WTC11 (cell line): ENCODE results near the gene FAM89B. TPM values are rescaled to one million over a fixed set of nuclear protein-coding genes. Genes with fewer than 3 reads are reported as not detected.
A peak's percentile ranks its signal among the peaks of the same experiment; 100 is the strongest.

ENCODE experiments used
- ATAC-seq: fragments of 200-7000 bp; cut with Tn5 transposase; 2 replicates; pipeline ENCODE4 v1.10.0; 2021; ENCODE audit warnings: mild to moderate bottlenecking, moderate library complexity
- CTCF ChIA-PET: fragments of 300-600 bp; sonication (Branson Sonifier 250); formaldehyde crosslinking; loops from one replicate; lab custom pipeline; 2021; ENCODE audit warnings: antibody characterized with exemption; lab: Charles Lee
- POLR2A ChIA-PET: fragments of 350-600 bp; sonication (Branson Sonifier 250); formaldehyde crosslinking; loops from one replicate; lab custom pipeline; 2021; ENCODE audit warnings: antibody characterized with exemption; lab: Charles Lee
- DNase-seq: peaks from one replicate; pipeline ENCODE4 v3.0.0; 2021; ENCODE audit warnings: low spot score
- H3K27ac Mint-ChIP-seq: 2 replicates; pipeline ENCODE4 v1.8.0; 2021; ENCODE audit warnings: mixed read lengths
- H3K27me3 Mint-ChIP-seq: 2 replicates; pipeline ENCODE4 v1.8.0; 2021; ENCODE audit warnings: low read depth, mild to moderate bottlenecking, moderate library complexity, mixed read lengths
- H3K36me3 Mint-ChIP-seq: 2 replicates; pipeline ENCODE4 v1.8.0; 2021; ENCODE audit warnings: mixed read lengths
- H3K4me1 Mint-ChIP-seq: 2 replicates; pipeline ENCODE4 v1.8.0; 2022; ENCODE audit warnings: mixed read lengths
- H3K4me3 Mint-ChIP-seq: 2 replicates; pipeline ENCODE4 v1.8.0; 2021; ENCODE audit warnings: mild to moderate bottlenecking, moderate library complexity, mixed read lengths
- H3K9me3 Mint-ChIP-seq: 2 replicates; pipeline ENCODE4 v1.8.0; 2021; ENCODE audit warnings: mixed read lengths
- ETV6 ChIP-seq: sonication (generic); formaldehyde crosslinking; IDR thresholded peaks from 2 replicates; pipeline ENCODE4 v1.8.1; 2022; ENCODE audit warnings: mild to moderate bottlenecking, missing genetic modification reagents
- FOXJ3 ChIP-seq: sonication (generic); formaldehyde crosslinking; IDR thresholded peaks from 2 replicates; pipeline ENCODE4 v1.9.0; 2021; ENCODE audit warnings: missing genetic modification reagents, mild to moderate bottlenecking, borderline replicate concordance
- HMGA2 ChIP-seq: fragments of 250-450 bp; sonication (Bioruptor Pico); IDR thresholded peaks from 2 replicates; pipeline ENCODE4 v1.4.0; 2021; ENCODE audit warnings: mild to moderate bottlenecking, moderate library complexity
- MYBL2 ChIP-seq: sonication (generic); formaldehyde crosslinking; IDR thresholded peaks from 2 replicates; pipeline ENCODE4 v1.8.1; 2023; ENCODE audit warnings: mild to moderate bottlenecking, moderate library complexity, missing genetic modification reagents
- NFE2L1 ChIP-seq: sonication (generic); formaldehyde crosslinking; IDR thresholded peaks from 2 replicates; pipeline ENCODE4 v1.8.1; 2023; ENCODE audit warnings: missing genetic modification reagents
- OVOL2 ChIP-seq: fragments of 250-450 bp; sonication (Bioruptor Pico); IDR thresholded peaks from 2 replicates; pipeline ENCODE4 v1.9.0; 2021; ENCODE audit warnings: mild to moderate bottlenecking, borderline replicate concordance
- SOX15 ChIP-seq: fragments of 250-450 bp; sonication (Bioruptor Pico); IDR thresholded peaks from 2 replicates; pipeline ENCODE4 v1.9.0; 2021; ENCODE audit warnings: mild to moderate bottlenecking
- SP1 ChIP-seq: sonication (generic); formaldehyde crosslinking; conservative IDR thresholded peaks from 2 replicates; pipeline ENCODE4 v1.8.1; 2022; ENCODE audit warnings: missing genetic modification reagents
- TCF7 ChIP-seq: sonication (generic); formaldehyde crosslinking; IDR thresholded peaks from 2 replicates; pipeline ENCODE4 v1.8.0; 2022; ENCODE audit warnings: mild to moderate bottlenecking, low read depth, missing genetic modification reagents, moderate library complexity
- TEAD1 ChIP-seq: sonication (generic); formaldehyde crosslinking; IDR thresholded peaks from 2 replicates; pipeline ENCODE4 v1.8.0; 2022; ENCODE audit warnings: mild to moderate bottlenecking, missing genetic modification reagents
- ZNF121 ChIP-seq: sonication (generic); formaldehyde crosslinking; IDR thresholded peaks from 2 replicates; pipeline ENCODE4 v1.8.0; 2023; ENCODE audit warnings: missing genetic modification reagents
- ZNF138 ChIP-seq: sonication (generic); formaldehyde crosslinking; conservative IDR thresholded peaks from 2 replicates; pipeline ENCODE4 v1.8.1; 2022; ENCODE audit warnings: mild to moderate bottlenecking, moderate library complexity, missing genetic modification reagents
- ZNF219 ChIP-seq: sonication (generic); formaldehyde crosslinking; IDR thresholded peaks from 2 replicates; pipeline ENCODE4 v1.8.0; 2023; ENCODE audit warnings: missing genetic modification reagents, mild to moderate bottlenecking, borderline replicate concordance
- ZNF263 ChIP-seq: sonication (generic); formaldehyde crosslinking; IDR thresholded peaks from 2 replicates; pipeline ENCODE4 v1.8.1; 2022; ENCODE audit warnings: low read depth, mild to moderate bottlenecking, moderate library complexity, missing genetic modification reagents
- ZNF396 ChIP-seq: fragments of 250-450 bp; sonication (Bioruptor Pico); IDR thresholded peaks from 2 replicates; pipeline ENCODE4 v1.8.0; 2021; ENCODE audit warnings: mild to moderate bottlenecking, moderate library complexity, borderline replicate concordance
- total RNA-seq: library from RNA; stranded (reverse); gene quantifications from 3 replicates; pipeline ENCODE4 v1.2.3, GENCODE V29; 2021
- TF ChIP-seq, protein P1 (sequence below): sonication (generic); formaldehyde crosslinking; IDR thresholded peaks from 2 replicates; pipeline ENCODE4 v1.8.1; 2023; ENCODE audit warnings: mild to moderate bottlenecking, missing genetic modification reagents
- TF ChIP-seq, protein P2 (sequence below): fragments of 250-450 bp; sonication (Bioruptor Pico); IDR thresholded peaks from 2 replicates; pipeline ENCODE4 v2.1.2; 2022; ENCODE audit warnings: mild to moderate bottlenecking, moderate library complexity
- TF ChIP-seq, protein P3 (sequence below): sonication (generic); formaldehyde crosslinking; IDR thresholded peaks from 2 replicates; pipeline ENCODE4 v1.8.0; 2022; ENCODE audit warnings: mild to moderate bottlenecking, missing genetic modification reagents
- TF ChIP-seq, protein P4 (sequence below): sonication (generic); formaldehyde crosslinking; conservative IDR thresholded peaks from 2 replicates; pipeline ENCODE4 v1.8.1; 2022; ENCODE audit warnings: mild to moderate bottlenecking, missing genetic modification reagents

The FAM89B gene
- total RNA-seq, 1 experiment from 2014 or later: 13.3 TPM

DNA sequence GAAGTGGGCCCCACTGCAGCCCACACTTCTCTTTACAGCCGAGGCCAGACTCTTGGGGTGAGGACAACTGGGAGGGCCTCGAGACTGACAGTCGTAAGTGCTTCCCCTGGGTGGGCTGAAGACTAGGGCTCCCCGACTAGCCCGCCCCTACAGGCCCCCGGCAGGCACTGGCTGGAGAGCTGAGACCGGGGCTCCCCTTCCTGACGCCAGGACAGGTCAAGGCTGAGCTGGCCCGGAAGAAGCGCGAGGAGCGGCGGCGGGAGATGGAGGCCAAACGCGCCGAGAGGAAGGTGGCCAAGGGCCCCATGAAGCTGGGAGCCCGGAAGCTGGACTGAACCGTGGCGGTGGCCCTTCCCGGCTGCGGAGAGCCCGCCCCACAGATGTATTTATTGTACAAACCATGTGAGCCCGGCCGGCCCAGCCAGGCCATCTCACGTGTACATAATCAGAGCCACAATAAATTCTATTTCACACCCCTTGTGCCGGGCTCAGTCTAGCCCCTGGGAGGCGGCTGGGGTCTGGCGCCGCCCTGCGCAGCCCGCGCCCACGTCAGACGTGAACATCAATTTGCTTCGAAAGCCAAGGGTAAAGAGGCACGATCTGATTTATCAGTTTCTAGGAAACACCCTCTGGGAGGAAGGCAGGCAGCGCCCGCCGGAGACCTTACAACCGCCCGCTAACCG lies 34.0 kb upstream of the FAM89B start:
- Mint-ChIP-seq H3K27ac (no peak overlapping the region), H3K9me3 (no peaks in the 10 kb centered on the region), H3K4me1 (peaks cover 2% of the 10 kb centered on the region), H3K4me3 (peak overlapping the region; percentile 37), H3K27me3 (peaks cover 38% of the 10 kb centered on the region), H3K36me3 (no peaks in the 10 kb centered on the region; the same call in 1 of the 2 replicates)
- TF ChIP-seq MYBL2 (CRISPR knock-in tag) (no peak), ZNF219 (CRISPR knock-in tag) (no peak), OVOL2 (CRISPR knock-in tag) (no peak), HMGA2 (no peak)
- TF ChIP-seq, protein P1, sequence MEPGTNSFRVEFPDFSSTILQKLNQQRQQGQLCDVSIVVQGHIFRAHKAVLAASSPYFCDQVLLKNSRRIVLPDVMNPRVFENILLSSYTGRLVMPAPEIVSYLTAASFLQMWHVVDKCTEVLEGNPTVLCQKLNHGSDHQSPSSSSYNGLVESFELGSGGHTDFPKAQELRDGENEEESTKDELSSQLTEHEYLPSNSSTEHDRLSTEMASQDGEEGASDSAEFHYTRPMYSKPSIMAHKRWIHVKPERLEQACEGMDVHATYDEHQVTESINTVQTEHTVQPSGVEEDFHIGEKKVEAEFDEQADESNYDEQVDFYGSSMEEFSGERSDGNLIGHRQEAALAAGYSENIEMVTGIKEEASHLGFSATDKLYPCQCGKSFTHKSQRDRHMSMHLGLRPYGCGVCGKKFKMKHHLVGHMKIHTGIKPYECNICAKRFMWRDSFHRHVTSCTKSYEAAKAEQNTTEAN: 0 out of 2 replicates have a peak, but pooled peaks have one; percentile 10
- TF ChIP-seq, protein P2, sequence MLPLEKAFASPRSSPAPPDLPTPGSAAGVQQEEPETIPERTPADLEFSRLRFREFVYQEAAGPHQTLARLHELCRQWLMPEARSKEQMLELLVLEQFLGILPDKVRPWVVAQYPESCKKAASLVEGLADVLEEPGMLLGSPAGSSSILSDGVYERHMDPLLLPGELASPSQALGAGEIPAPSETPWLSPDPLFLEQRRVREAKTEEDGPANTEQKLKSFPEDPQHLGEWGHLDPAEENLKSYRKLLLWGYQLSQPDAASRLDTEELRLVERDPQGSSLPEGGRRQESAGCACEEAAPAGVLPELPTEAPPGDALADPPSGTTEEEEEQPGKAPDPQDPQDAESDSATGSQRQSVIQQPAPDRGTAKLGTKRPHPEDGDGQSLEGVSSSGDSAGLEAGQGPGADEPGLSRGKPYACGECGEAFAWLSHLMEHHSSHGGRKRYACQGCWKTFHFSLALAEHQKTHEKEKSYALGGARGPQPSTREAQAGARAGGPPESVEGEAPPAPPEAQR (CRISPR knock-in tag): no peak
- ChIA-PET CTCF (interaction anchor here (0.7 to 10.3 kb wide), 14 partner anchors 9 to 242 kb away, joined by 3 to 271 read pairs (median 5); partner anchors contain the start of genes FAM89B, KCNK7, LTBP3 and SCYL1), POLR2A (interaction anchor here (0.5 to 1.5 kb wide), 4 partner anchors 14 to 150 kb away, joined by 3 to 5 read pairs (median 3); no protein-coding TSS in a partner anchor)
- DNase-seq (no peak), ATAC-seq (no peak)

DNA sequence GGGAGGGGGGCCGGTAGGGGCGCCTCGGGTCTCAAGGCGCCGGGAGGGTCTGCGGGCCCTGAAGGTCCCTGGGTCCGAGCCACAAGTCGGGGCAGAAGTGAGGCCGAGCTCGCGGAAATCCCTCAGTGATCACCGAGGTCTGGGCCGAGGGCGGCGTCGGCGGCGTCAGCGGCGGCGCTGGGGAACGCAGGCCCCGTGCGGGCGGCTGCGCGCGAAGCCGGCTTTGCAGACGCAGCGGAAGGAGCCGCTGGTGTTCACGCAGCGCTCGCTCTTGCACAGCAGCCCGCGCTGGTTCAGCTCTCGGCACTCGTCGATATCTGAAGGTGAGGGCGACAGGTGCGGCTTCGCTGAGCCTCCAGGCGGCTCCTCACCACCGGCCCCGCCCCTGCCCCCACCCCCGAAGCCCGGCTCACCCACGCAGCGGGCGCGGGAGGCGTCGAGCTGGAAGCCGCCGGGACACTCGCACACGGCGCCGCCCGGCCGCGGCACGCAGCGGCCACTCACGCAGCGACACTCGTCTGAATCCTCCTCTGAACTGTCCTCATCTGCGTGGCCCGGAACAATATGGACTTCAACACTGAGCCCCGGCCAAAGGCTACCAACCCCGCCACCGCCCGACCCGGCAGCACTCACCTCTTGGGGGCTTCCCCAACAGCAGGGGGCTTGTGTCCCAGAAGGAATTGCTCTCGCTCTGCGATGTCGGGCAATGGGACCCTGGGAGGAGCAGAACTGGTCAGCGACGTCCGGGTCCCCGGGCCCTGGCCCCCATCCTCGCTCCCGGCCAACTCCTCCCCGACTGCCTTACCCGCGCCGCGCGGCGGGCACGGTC lies 33.2 kb upstream of the FAM89B start:
- ChIA-PET CTCF (interaction anchor here (0.6 to 10.3 kb wide), 30 partner anchors 8 to 695 kb away, joined by 3 to 271 read pairs (median 4); partner anchors contain the start of genes FAM89B, KCNK7, LTBP3 and PCNX3), POLR2A (interaction anchor here (0.5 to 2.1 kb wide), 7 partner anchors 13 to 150 kb away, joined by 3 to 9 read pairs (median 5); partner anchors contain the start of genes FAM89B and ZNRD2)
- Mint-ChIP-seq H3K4me1 (peaks cover 2% of the 10 kb centered on the region), H3K4me3 (peak overlapping the region; percentile 67), H3K27ac (no peak overlapping the region), H3K36me3 (no peaks in the 10 kb centered on the region; the same call in 1 of the 2 replicates), H3K9me3 (no peaks in the 10 kb centered on the region), H3K27me3 (peaks cover 46% of the 10 kb centered on the region)
- DNase-seq (peak; percentile 64), ATAC-seq (peak; percentile 12)
- TF ChIP-seq ZNF396: no peak
- TF ChIP-seq, protein P1: 0 out of 2 replicates have a peak, but pooled peaks have one; percentile 32
- TF ChIP-seq TEAD1 (CRISPR knock-in tag): 0 out of 2 replicates have a peak, but pooled peaks have one; percentile 12
- no peak for TF ChIP-seq FOXJ3
- TF ChIP-seq ZNF138 (CRISPR knock-in tag): 0 out of 2 replicates have a peak, but pooled peaks have one; percentile 27
- TF ChIP-seq ZNF263 (CRISPR knock-in tag): no peak
- peak; percentile 38; the same call in 1 of the 2 replicates for TF ChIP-seq NFE2L1 (CRISPR knock-in tag)
- TF ChIP-seq ZNF121: no peak
- TF ChIP-seq SP1 (CRISPR knock-in tag): peak; percentile 21; the same call in 1 of the 2 replicates
- peak; percentile 50; the same call in 1 of the 2 replicates for TF ChIP-seq TCF7 (CRISPR knock-in tag)
- peak; percentile 66; the same call in 1 of the 2 replicates for TF ChIP-seq MYBL2 (CRISPR knock-in tag)
- TF ChIP-seq SOX15 (CRISPR knock-in tag): no peak
- TF ChIP-seq ETV6 (CRISPR knock-in tag): 0 out of 2 replicates have a peak, but pooled peaks have one; percentile 81
- TF ChIP-seq, protein P3, sequence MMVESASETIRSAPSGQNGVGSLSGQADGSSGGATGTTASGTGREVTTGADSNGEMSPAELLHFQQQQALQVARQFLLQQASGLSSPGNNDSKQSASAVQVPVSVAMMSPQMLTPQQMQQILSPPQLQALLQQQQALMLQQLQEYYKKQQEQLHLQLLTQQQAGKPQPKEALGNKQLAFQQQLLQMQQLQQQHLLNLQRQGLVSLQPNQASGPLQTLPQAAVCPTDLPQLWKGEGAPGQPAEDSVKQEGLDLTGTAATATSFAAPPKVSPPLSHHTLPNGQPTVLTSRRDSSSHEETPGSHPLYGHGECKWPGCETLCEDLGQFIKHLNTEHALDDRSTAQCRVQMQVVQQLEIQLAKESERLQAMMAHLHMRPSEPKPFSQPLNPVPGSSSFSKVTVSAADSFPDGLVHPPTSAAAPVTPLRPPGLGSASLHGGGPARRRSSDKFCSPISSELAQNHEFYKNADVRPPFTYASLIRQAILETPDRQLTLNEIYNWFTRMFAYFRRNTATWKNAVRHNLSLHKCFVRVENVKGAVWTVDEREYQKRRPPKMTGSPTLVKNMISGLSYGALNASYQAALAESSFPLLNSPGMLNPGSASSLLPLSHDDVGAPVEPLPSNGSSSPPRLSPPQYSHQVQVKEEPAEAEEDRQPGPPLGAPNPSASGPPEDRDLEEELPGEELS (CRISPR knock-in tag): no peak
- TF ChIP-seq, protein P4, sequence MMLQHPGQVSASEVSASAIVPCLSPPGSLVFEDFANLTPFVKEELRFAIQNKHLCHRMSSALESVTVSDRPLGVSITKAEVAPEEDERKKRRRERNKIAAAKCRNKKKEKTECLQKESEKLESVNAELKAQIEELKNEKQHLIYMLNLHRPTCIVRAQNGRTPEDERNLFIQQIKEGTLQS (CRISPR knock-in tag): no peak
